Smooth muscle cell (in vitro differentiated cells): ENCODE data around the gene CCDC6. TPM values are rescaled to one million over a fixed set of nuclear protein-coding genes. Genes with fewer than 3 reads are reported as not detected.

Source experiments
- DNase-seq: peaks from one replicate; lab custom pipeline; 2025; ENCODE audit not compliant: unreplicated experiment; lab: John Stamatoyannopoulos, UW
- H2AFZ ChIP-seq: fragments of 200-600 bp; sonication (generic); 2 replicates; pipeline ENCODE4 v1.6.0; 2016; ENCODE audit warnings: antibody characterized with exemption, low read depth, mild to moderate bottlenecking
- H3F3A ChIP-seq: fragments of 200-600 bp; sonication (generic); 2 replicates; pipeline ENCODE4 v1.6.0; 2017; ENCODE audit warnings: antibody characterized with exemption, low read depth
- H3K27ac ChIP-seq: fragments of 200-600 bp; sonication (generic); 2 replicates; pipeline ENCODE4 v1.5.1; 2016; ENCODE audit warnings: low read depth, mild to moderate bottlenecking
- H3K27me3 ChIP-seq: fragments of 200-600 bp; sonication (generic); 2 replicates; pipeline ENCODE4 v1.6.1; 2016; ENCODE audit warnings: low read depth, mild to moderate bottlenecking
- H3K36me3 ChIP-seq: fragments of 200-600 bp; sonication (generic); 2 replicates; pipeline ENCODE4 v1.5.1; 2016; ENCODE audit warnings: low read depth
- H3K4me1 ChIP-seq: fragments of 200-600 bp; sonication (generic); 2 replicates; pipeline ENCODE4 v1.5.1; 2016; ENCODE audit warnings: low read depth
- H3K4me2 ChIP-seq: fragments of 200-600 bp; sonication (generic); 2 replicates; pipeline ENCODE4 v1.6.0; 2016; ENCODE audit warnings: mild to moderate bottlenecking
- H3K4me3 ChIP-seq: fragments of 200-600 bp; sonication (generic); 2 replicates; pipeline ENCODE4 v1.5.1; 2016; ENCODE audit warnings: mild to moderate bottlenecking
- H3K79me2 ChIP-seq: fragments of 200-600 bp; sonication (generic); 2 replicates; pipeline ENCODE4 v1.6.0; 2016; ENCODE audit warnings: low read depth, mild to moderate bottlenecking
- H3K9ac ChIP-seq: fragments of 200-600 bp; sonication (generic); 2 replicates; pipeline ENCODE4 v1.6.0; 2016; ENCODE audit warnings: low read depth
- H3K9me3 ChIP-seq: fragments of 200-600 bp; sonication (generic); replicated peaks from 2 replicates; pipeline ENCODE4 v1.5.1; 2016; ENCODE audit warnings: low read depth
- H4K20me1 ChIP-seq: fragments of 200-600 bp; sonication (generic); 2 replicates; pipeline ENCODE4 v1.6.0; 2016; ENCODE audit warnings: low read depth
- CTCF ChIP-seq: fragments of 200-600 bp; sonication (generic); IDR thresholded peaks from 2 replicates; pipeline ENCODE4 v1.5.1; 2017; ENCODE audit warnings: borderline replicate concordance, mild to moderate bottlenecking, antibody characterized with exemption; ENCODE audit not compliant: insufficient read depth, poor library complexity, severe bottlenecking
- WGBS: methylation state at CpG from one replicate; pipeline ENCODE4 v1.1.7; 2016; ENCODE audit warnings: low lambda C conversion rate; 5-methylcytosine and 5-hydroxymethylcytosine counted together
- polyA plus RNA-seq: library from polyadenylated mRNA; unstranded; fragments of >200 nt; fragmentation: Nextera tagmentation; extraction: Ambion mirVana; gene quantifications from 2 replicates; pipeline ENCODE4 v1.2.1, GENCODE V29; 2016
- total RNA-seq: library from RNA; depleted of rRNA; stranded (reverse); fragments of >200 nt; gene quantifications from 2 replicates; pipeline ENCODE4 v1.2.3, GENCODE V29; 2014

CCDC6 gene
- total and polyA plus RNA-seq, 2 experiments from 2014 or later, result 15.3 to 36.8 TPM

- TF ChIP-seq CTCF, result peak; percentile 61
- H3K36me3 ChIP-seq, result peaks cover 25% of the 10 kb centered on the region
- DNase-seq, result no peak
These were observed 97.3 kb downstream of the CCDC6 start for GRCh38 chr10:59808896-59809643.

GRCh38 chr10:59807629-59808620 is 98.4 kb downstream of the CCDC6 start:
- Histone ChIP-seq H3K9ac (no peak overlapping the region), H4K20me1 (peaks cover 10% of the 10 kb centered on the region), H3K79me2 (no peaks in the 10 kb centered on the region), H3K4me3 (no peak overlapping the region), H3K9me3 (no peaks in the 10 kb centered on the region), H3K4me2 (no peak overlapping the region), H3K36me3 (peaks cover 23% of the 10 kb centered on the region), H3K27ac (no peak overlapping the region), H3K4me1 (no peaks in the 10 kb centered on the region), H3K27me3 (no peaks in the 10 kb centered on the region), H2AFZ (no peak overlapping the region), H3F3A (no peaks in the 10 kb centered on the region)
- TF ChIP-seq CTCF, result no peak
- no peak for DNase-seq
- 99% methylated on average over 9 of the region's 9 CpGs for WGBS

More at GRCh38 chr10:59808896-59809643, 97.3 kb downstream of the CCDC6 start:
- no peak overlapping the region for H3K4me2 ChIP-seq
- no peaks in the 10 kb centered on the region for H3K27me3 ChIP-seq
- H3K79me2 ChIP-seq, result no peaks in the 10 kb centered on the region
- no peaks in the 10 kb centered on the region for H3K9me3 ChIP-seq
- H3K27ac ChIP-seq, result no peak overlapping the region
- 73% methylated on average over 5 of the region's 5 CpGs for WGBS
- no peak overlapping the region for H2AFZ ChIP-seq
- H3K9ac ChIP-seq, result no peak overlapping the region
- H3K4me3 ChIP-seq, result no peak overlapping the region
- H3K4me1 ChIP-seq, result no peaks in the 10 kb centered on the region
- H4K20me1 ChIP-seq, result peaks cover 14% of the 10 kb centered on the region
- H3F3A ChIP-seq, result no peaks in the 10 kb centered on the region

- no peak overlapping the region for H2AFZ ChIP-seq
- TF ChIP-seq CTCF, result peak; percentile 29
- 92% methylated on average over 6 of the region's 6 CpGs for WGBS
- no peaks in the 10 kb centered on the region for H3F3A ChIP-seq
- H3K27ac ChIP-seq, result no peak overlapping the region
- no peak overlapping the region for H3K4me3 ChIP-seq
- H3K4me2 ChIP-seq, result no peak overlapping the region
- peaks cover 3% of the 10 kb centered on the region for H3K9me3 ChIP-seq
- H3K79me2 ChIP-seq, result no peaks in the 10 kb centered on the region
- peaks cover 16% of the 10 kb centered on the region for H3K36me3 ChIP-seq
- no peak overlapping the region for H3K9ac ChIP-seq
- DNase-seq, result no peak
- no peaks in the 10 kb centered on the region for H3K4me1 ChIP-seq
- H4K20me1 ChIP-seq, result peaks cover 20% of the 10 kb centered on the region
- no peaks in the 10 kb centered on the region for H3K27me3 ChIP-seq
These were observed 101.3 kb downstream of the CCDC6 start for GRCh38 chr10:59805014-59805413.
